GM08714 (cell line): ENCODE measurements around the gene ZCCHC2.

ENCODE experiments used
- H3K4me3 ChIP-seq: fragments of 200-500 bp; sonication (Bioruptor generic); 2 replicates; pipeline ENCODE4 v1.5.1; 2014; ENCODE audit warnings: mild to moderate bottlenecking, low read length, inconsistent platforms
- ZNF274 ChIP-seq: IDR thresholded peaks from 2 replicates; pipeline ENCODE4 v1.6.1; 2012; ENCODE audit warnings: mild to moderate bottlenecking, low read depth, low read length

ZCCHC2 gene

DNA sequence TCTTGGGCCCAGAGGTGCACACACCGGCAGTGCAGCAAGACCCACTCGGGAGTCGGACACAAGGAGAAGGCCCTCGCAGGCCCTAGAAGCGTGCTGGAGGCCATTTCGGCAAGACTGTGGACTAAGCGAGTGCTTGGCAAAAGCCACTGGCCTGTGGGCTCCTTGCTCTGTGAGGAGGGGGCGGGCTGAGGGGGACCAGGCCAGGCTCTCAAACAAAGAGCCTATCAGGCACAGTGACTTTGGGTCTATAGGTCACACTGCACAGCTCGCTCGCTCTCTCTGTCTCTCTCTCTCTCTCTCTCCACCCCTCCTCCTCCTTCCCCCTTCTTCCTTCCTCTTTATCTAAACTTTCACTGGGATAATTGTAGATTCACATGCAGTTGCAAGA is 23.6 kb upstream of the ZCCHC2 start:
- no peak overlapping the region for H3K4me3 ChIP-seq
- no peak for TF ChIP-seq ZNF274

GRCh38 chr18:62500174-62500573 is 22.7 kb upstream of the ZCCHC2 start:
- no peak overlapping the region for H3K4me3 ChIP-seq
- no peak for TF ChIP-seq ZNF274

DNA sequence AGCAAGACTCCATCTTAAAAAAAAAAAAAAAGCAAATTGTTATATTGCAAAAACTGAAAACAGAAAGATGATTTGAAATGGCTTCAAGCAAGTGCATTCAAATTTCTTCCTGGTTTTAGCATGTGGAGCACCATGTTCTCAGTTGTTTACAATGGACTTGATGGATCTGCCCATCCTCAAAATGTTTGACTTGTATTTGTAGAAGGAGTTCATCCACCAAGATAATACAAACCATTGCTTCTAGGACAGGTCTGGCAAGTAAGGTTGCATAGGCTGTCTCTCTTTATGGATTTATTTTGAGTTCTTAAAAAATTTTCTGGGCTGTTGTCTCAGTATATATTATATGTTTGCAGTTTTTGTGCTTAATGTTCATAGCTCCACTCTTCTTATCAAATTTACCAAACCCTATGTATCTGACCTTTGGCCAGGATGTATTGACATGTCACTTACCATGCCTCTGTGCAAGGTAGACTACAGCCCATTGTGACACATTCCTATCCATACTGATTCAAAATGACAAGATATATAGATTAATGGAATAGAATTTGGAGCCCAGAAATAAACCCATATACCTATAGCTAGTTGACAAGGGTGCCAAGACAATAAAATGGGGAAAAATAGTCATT is 21.7 kb upstream of the ZCCHC2 start:
- TF ChIP-seq ZNF274, result no peak
- H3K4me3 ChIP-seq, result no peak overlapping the region

GRCh38 chr18:62505669-62506494 is 16.9 kb upstream of the ZCCHC2 start:
- TF ChIP-seq ZNF274, result no peak
- H3K4me3 ChIP-seq, result peak overlapping the region; percentile 41; the same call in 1 of the 2 replicates

- TF ChIP-seq ZNF274, result no peak
- no peak overlapping the region; the same call in 1 of the 2 replicates for H3K4me3 ChIP-seq
Observed at GRCh38 chr18:62506495-62507143, 16.2 kb upstream of the ZCCHC2 start.

- no peak overlapping the region for H3K4me3 ChIP-seq
- TF ChIP-seq ZNF274, result no peak
Observed at GRCh38 chr18:62509779-62510178, 13.0 kb upstream of the ZCCHC2 start.

GRCh38 chr18:62510789-62511188 is 12.0 kb upstream of the ZCCHC2 start:
- no peak for TF ChIP-seq ZNF274
- no peak overlapping the region for H3K4me3 ChIP-seq

GRCh38 chr18:62512532-62512931 is 10.3 kb upstream of the ZCCHC2 start:
- H3K4me3 ChIP-seq, result no peak overlapping the region
- TF ChIP-seq ZNF274, result no peak

GRCh38 chr18:62512996-62513395 is 9.8 kb upstream of the ZCCHC2 start:
- no peak for TF ChIP-seq ZNF274
- H3K4me3 ChIP-seq, result no peak overlapping the region

DNA sequence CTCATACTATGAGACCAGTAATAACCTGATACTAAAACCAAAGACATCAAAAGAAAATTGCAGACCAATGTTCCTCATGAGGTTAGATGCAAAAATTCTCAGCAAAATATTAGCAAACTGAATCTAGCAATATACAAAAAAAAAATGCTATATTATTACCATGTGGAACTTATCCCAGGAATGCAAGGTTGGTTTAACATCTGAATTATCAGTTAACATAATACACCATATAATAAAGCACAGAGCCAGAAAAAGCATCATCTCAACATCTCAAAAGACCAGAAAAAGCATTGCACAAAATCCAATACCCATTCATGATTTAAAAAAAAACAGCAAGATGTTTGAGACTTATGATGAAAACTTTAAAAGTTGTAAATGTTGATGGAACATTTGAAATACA is 8.3 kb upstream of the ZCCHC2 start:
- H3K4me3 ChIP-seq, result no peak overlapping the region
- no peak for TF ChIP-seq ZNF274

DNA sequence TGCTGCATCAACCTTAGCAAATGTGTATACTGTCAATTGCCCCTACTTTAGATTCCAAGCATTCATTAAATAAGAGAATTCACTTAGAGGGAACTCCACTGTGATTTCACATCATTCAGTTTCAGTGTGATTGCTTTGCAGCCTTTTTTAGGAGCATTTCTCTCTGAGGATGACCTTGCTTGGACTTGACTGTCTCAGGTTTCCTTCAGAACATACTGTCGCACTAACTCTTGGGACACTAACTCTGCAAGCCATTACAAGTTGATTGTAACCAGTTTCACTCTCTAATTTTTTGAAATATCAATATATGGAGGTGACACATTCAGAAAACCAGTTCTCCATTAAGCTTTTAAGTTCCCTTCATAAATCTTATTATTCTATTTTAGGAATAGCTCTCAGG is 6.6 kb upstream of the ZCCHC2 start:
- no peak for TF ChIP-seq ZNF274
- H3K4me3 ChIP-seq, result no peak overlapping the region

GRCh38 chr18:62518460-62519375 is 4.1 kb upstream of the ZCCHC2 start:
- no peak for TF ChIP-seq ZNF274
- H3K4me3 ChIP-seq, result no peak overlapping the region

- H3K4me3 ChIP-seq, result no peak overlapping the region
- no peak for TF ChIP-seq ZNF274
Observed at GRCh38 chr18:62519684-62520083, 3.1 kb upstream of the ZCCHC2 start.

GRCh38 chr18:62521082-62521481 is 1.7 kb upstream of the ZCCHC2 start:
- no peak for TF ChIP-seq ZNF274
- no peak overlapping the region for H3K4me3 ChIP-seq

DNA sequence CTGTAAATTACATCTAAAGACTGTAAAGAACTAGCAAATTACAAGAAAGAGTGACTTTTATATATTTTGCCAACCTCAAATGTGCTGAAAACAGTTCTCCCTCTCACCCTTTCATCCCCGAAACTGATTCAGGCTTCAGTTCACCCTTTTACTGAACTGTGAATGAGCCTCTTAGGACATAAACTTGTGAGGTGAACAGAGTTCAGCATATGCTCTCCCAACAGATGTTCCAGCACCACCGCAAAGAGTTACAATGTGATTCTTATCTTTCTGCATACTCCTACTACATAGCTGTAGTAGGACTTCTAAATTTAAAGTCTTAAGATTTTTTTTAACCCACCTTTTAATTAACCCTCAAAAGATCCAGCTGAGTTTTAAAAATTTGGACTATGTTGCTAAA is 1.2 kb upstream of the ZCCHC2 start:
- no peak overlapping the region for H3K4me3 ChIP-seq
- TF ChIP-seq ZNF274, result no peak
